ENCODE results near the gene NMNAT2. TPM values are rescaled to one million over a fixed set of nuclear protein-coding genes. Genes with fewer than 3 reads are reported as not detected.

The NMNAT2 gene
- total and polyA plus RNA-seq, 2 of the 8 experiments (the other 6 are each of a cell fraction or from before 2014, with no cell fraction given) = 6.5 to 20.9 TPM

DNA sequence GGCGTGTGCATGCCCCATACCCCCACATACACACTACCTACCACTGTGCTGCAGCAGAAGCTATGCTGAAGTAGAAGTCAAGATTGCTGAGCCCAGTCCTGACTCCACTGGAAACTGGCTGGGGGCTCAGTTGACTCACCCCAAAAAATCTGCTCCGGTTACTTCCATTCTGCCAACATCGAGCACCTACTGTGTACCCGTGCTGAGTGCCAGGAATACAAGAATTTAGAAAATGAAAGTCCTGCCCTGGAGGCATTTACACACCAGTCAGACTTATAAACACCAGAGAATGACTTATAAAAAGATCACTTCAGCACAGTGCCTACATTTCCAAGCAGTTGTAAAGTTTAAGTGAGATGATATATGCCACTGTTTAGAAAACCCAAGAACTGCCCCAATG is 99.1 kb downstream of the NMNAT2 start:
- CTCF ChIA-PET (ENCODE audit: partially characterized antibody) = interaction anchor here (0.9 to 9.7 kb wide), 9 partner anchors 9 to 263 kb away, joined by 3 to 92 read pairs (median 4); partner anchors contain the start of gene SMG7
- no peak overlapping the region for H2BK120ac ChIP-seq (replicated peaks; ENCODE audit: low read depth, low read length)
- H2AFZ ChIP-seq (ENCODE audit: low read length) = no peak overlapping the region
- H3K9ac ChIP-seq (replicated peaks in 1 of 4; ENCODE audit: extremely low read depth in 1 of 4, low read depth in 3 of 4, low read length in 3 of 4) = no peak overlapping the region
- H3K27ac ChIP-seq (ENCODE audit: low read depth, low read length) = no peak overlapping the region
- DNase-seq (ENCODE audit: low read depth in 1 of 2, low spot score in 2 of 2) (no peak), FAIRE-seq (no peak)
- no peak overlapping the region; the same call in 1 of the 2 replicates for H2BK5ac ChIP-seq (ENCODE audit: low read depth, low read length)
- no peak overlapping the region for H4K5ac ChIP-seq (ENCODE audit: insufficient read length, low read depth, low read length)
- H3K18ac ChIP-seq (ENCODE audit: extremely low read depth, low read length) = peak overlapping the region; percentile 53; the same call in 1 of the 2 replicates
- POLR2A ChIA-PET (ENCODE audit: partially characterized antibody) = no interaction called here
- H3K14ac ChIP-seq (ENCODE audit: insufficient read length) = no peak overlapping the region
- H3K9me3 ChIP-seq (ENCODE audit: insufficient read depth in 2 of 2, low read depth in 1 of 2, low read length in 1 of 2) = no peaks in the 10 kb centered on the region
- H3K79me1 ChIP-seq (ENCODE audit: low read depth, low read length) = 0 out of 2 replicates have a peak, but pooled peaks cover 2% of the 10 kb centered on the region
- no peak overlapping the region for H3K56ac ChIP-seq (replicated peaks; ENCODE audit: insufficient read length, low read depth, low read length)
- peak overlapping the region; percentile 94 for H2BK12ac ChIP-seq (ENCODE audit: low read depth, low read length)
- H3K23ac ChIP-seq (ENCODE audit: insufficient read length) = no peak overlapping the region
- H3K4me2 ChIP-seq (ENCODE audit: insufficient read depth in 1 of 2, low read depth in 2 of 2, low read length in 2 of 2) = no peak overlapping the region
- peak overlapping the region; percentile 75 for H4K91ac ChIP-seq (replicated peaks; ENCODE audit: insufficient read length, low read length)
- peaks cover 2 to 24% (median 14%) of the 10 kb centered on the region in 4 experiments; a peak in 6 of 7 replicates for H3K4me1 ChIP-seq (replicated peaks in 1 of 4; ENCODE audit: control insufficient read depth in 3 of 4, insufficient read depth in 4 of 4, low read length in 3 of 4)
- H4K8ac ChIP-seq (ENCODE audit: extremely low read depth, insufficient read depth, low read length) = no peak overlapping the region
- H3K79me2 ChIP-seq (ENCODE audit: control insufficient read depth in 1 of 2, insufficient read depth in 2 of 2, low read length in 2 of 2) = no peaks in the 10 kb centered on the region
- WGBS, 2 experiments (ENCODE audit: extremely low coverage in 1 of 2, insufficient coverage in 1 of 2, insufficient read length in 1 of 2, insufficient replicate concordance in 2 of 2, low coverage in 1 of 2, low lambda C conversion rate in 2 of 2, missing lambda C conversion rate in 1 of 2) = 84% methylated on average over 4 of the region's 4 CpGs; no CpG with 5 or more reads in 1 of the 2 experiments
- no peak overlapping the region; the same call in 1 of the 2 replicates for H2AK5ac ChIP-seq (ENCODE audit: low read depth, low read length)
- TF ChIP-seq YY1 (IDR thresholded peaks at IDR 0.05; ENCODE audit: low read depth, low read length) (no peak), KDM5A (IDR thresholded peaks at IDR 0.05; ENCODE audit: low read length) (no peak), ZNF274 (IDR thresholded peaks at IDR 0.05; ENCODE audit: borderline replicate concordance, extremely low read depth, low read length) (no peak), CHD1 (IDR thresholded peaks at IDR 0.05; ENCODE audit: low read depth, low read length) (no peak), CBX5 (IDR thresholded peaks at IDR 0.05; ENCODE audit: low read depth, low read length) (no peak), BACH1 (IDR thresholded peaks at IDR 0.05; ENCODE audit: low read length) (no peak), SP1 (IDR thresholded peaks at IDR 0.05; ENCODE audit: low read depth, low read length) (no peak), GABPA (IDR thresholded peaks at IDR 0.05; ENCODE audit: borderline replicate concordance, insufficient read depth, low read length) (no peak), BRCA1 (IDR thresholded peaks at IDR 0.05; ENCODE audit: low read depth, low read length) (no peak), EGR1 (IDR thresholded peaks at IDR 0.05; ENCODE audit: borderline replicate concordance, low read depth, low read length) (no peak)
- peak overlapping the region; percentile 87 for H2BK20ac ChIP-seq (ENCODE audit: low read length)
- H3K23me2 ChIP-seq (ENCODE audit: low read depth, low read length) = no peaks in the 10 kb centered on the region
- H3K27me3 ChIP-seq (replicated peaks in 1 of 4; ENCODE audit: control insufficient read depth in 3 of 4, extremely low read depth in 1 of 4, insufficient read depth in 3 of 4, low read length in 3 of 4) = no peaks in the 10 kb centered on the region
- H2BK15ac ChIP-seq (ENCODE audit: low read length) = no peak overlapping the region
- H3K4me3 ChIP-seq (ENCODE audit: extremely low read depth in 1 of 4, insufficient read depth in 2 of 4, low read depth in 3 of 4, low read length in 4 of 4) = no peak overlapping the region
- no peak overlapping the region for H3K4ac ChIP-seq (replicated peaks; ENCODE audit: insufficient read length, low read depth, low read length)
- H3K36me3 ChIP-seq (ENCODE audit: control insufficient read depth in 2 of 4, insufficient read depth in 4 of 4, low read length in 3 of 4) = no peaks in the 10 kb centered on the region
- no peaks in the 10 kb centered on the region for H4K20me1 ChIP-seq (replicated peaks in 1 of 2; ENCODE audit: control insufficient read depth in 1 of 2, insufficient read depth in 2 of 2, low read length in 2 of 2)
